NB4 (cell line): Measurements from ENCODE around the gene ZNF732.

Experiments
- CTCF ChIP-seq: IDR thresholded peaks from one replicate; pipeline ENCODE4 v1.5.1; 2012; ENCODE audit warnings: low read depth, low read length
- MYC ChIP-seq: IDR thresholded peaks from 2 replicates; pipeline ENCODE4 v1.6.1; 2011; ENCODE audit warnings: low read depth, low read length
- POLR2A ChIP-seq: IDR thresholded peaks from 2 replicates; pipeline ENCODE4 v1.6.1; 2011; ENCODE audit warnings: mild to moderate bottlenecking; ENCODE audit not compliant: insufficient read length; ENCODE audit errors: extremely low read depth
- TF ChIP-seq, protein P1 (sequence below): IDR thresholded peaks from 2 replicates; pipeline ENCODE4 v1.6.1; 2011; ENCODE audit warnings: low read depth, low read length

DNA sequence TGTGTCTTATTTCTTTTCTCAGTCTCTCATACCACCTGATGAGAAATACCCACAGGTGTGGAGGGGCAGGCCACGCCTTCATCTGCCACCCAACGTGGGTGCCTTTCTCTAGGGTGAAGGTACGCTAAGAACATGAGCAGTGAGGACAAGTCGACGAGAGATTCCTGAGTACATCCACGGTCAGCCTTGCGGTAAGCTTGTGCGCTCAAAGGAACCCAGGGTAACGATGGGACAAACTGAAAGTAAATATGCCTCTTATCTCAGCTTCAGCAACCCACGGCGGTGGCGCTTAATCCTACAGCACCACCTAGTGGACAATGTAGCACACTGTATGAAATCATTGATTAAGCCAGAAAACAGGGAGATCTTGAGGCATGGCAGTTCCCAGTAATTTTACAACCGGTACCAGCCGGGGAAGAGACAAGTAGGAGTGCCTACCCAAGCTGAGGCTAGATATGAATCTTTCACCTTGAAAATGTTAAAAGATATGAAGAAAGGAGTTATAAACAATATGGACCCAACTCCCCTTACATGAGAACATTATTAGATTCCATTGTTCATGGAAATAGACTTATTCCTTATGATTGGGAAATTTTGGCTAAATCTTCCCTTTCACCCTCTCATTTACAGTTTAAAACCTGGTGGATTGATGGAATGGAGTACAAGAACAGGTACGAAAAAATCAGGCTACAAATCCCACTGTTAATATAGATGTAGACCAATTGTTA lies 63.0 kb downstream of the ZNF732 start:
- TF ChIP-seq CTCF (peak; percentile 78), POLR2A (no peak), MYC (no peak)
- TF ChIP-seq, protein P1, sequence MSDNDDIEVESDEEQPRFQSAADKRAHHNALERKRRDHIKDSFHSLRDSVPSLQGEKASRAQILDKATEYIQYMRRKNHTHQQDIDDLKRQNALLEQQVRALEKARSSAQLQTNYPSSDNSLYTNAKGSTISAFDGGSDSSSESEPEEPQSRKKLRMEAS, result no peak
